Measurements from ENCODE around the gene ABCD4.

- no peak for TF ChIP-seq CTCF (IDR thresholded peaks at IDR 0.05 in 2 of 3, conservative IDR thresholded peaks at IDR 0.05 in 1 of 3; ENCODE audit: borderline replicate concordance in 1 of 3, insufficient read depth in 1 of 3, low read depth in 2 of 3, low read length in 2 of 3)
- no peak for TF ChIP-seq JUND (IDR thresholded peaks at IDR 0.05)
- no peak for TF ChIP-seq SIN3A (IDR thresholded peaks at IDR 0.05; ENCODE audit: low read depth)
- TF ChIP-seq ZBTB33 (IDR thresholded peaks at IDR 0.05; ENCODE audit: extremely low read depth, insufficient replicate concordance, low read length): no peak
- TF ChIP-seq POLR2A (IDR thresholded peaks at IDR 0.05; ENCODE audit: borderline replicate concordance, extremely low read depth, insufficient read depth, insufficient read length): no peak
Measured at GRCh38 chr14:74325446-74325845, 22.7 kb upstream of the ABCD4 start.
